ENCODE data around the gene HSD17B12. TPM values are rescaled to one million over a fixed set of nuclear protein-coding genes. Genes with fewer than 3 reads are reported as not detected.

Gene HSD17B12
- polyA plus RNA-seq, 3 donors, result 13.3 to 35.5 (median 30.4) TPM

GRCh38 chr11:43787824-43788223, 107.3 kb downstream of the HSD17B12 start:
- peak overlapping the region; percentile 95 to 99 (median 99) for H3K27ac Mint-ChIP-seq
- H3K36me3 ChIP-seq (replicated peaks in 1 of 2; ENCODE audit: control insufficient read depth in 1 of 2, insufficient read depth in 2 of 2, low read length in 2 of 2), result no peaks in the 10 kb centered on the region
- H3K27ac ChIP-seq (ENCODE audit: low read depth in 1 of 2, low read length in 2 of 2), result peak overlapping the region; percentile 91 to 94
- intact Hi-C loops (cut with micrococcal nuclease), result loop anchor here in 1 of 2 donors (10.0 kb wide), 1 partner anchor 103 kb away; the partner anchor contains the start of gene HSD17B12
- H3K27me3 ChIP-seq (ENCODE audit: control insufficient read depth in 2 of 2, insufficient read depth in 2 of 2, low read length in 2 of 2), result no peaks in the 10 kb centered on the region
- H3K36me3 Mint-ChIP-seq, result peaks cover 12 to 16% of the 10 kb centered on the region in 2 donors
- no peaks in the 10 kb centered on the region for H4K20me1 ChIP-seq (ENCODE audit: insufficient read depth, low read length)
- H3K9ac ChIP-seq (ENCODE audit: insufficient read depth, low read length, poor library complexity, severe bottlenecking), result peak overlapping the region; percentile 47
- H3K4me3 Mint-ChIP-seq, result peak overlapping the region in 1 of 2 donors; percentile 85
- peak overlapping the region; percentile 64 for H2AFZ ChIP-seq (ENCODE audit: insufficient read depth, low read depth, low read length, poor library complexity, severe bottlenecking)
- no peak for TF ChIP-seq CTCF (IDR thresholded peaks at IDR 0.05)
- H3K27me3 Mint-ChIP-seq (ENCODE audit: low read depth in 3 of 3), result no peaks in the 10 kb centered on the region
- H3K4me3 ChIP-seq (replicated peaks in 1 of 3; ENCODE audit: low read depth in 2 of 3, low read length in 3 of 3), result peak overlapping the region in 1 of 3 experiments; percentile 62
- peaks cover 5% of the 10 kb centered on the region for H3K79me2 ChIP-seq (ENCODE audit: insufficient read depth, low read length)
- peaks cover 24% of the 10 kb centered on the region for H3K4me1 Mint-ChIP-seq
- peaks cover 12 to 22% (median 20%) of the 10 kb centered on the region in 7 donors for H3K9me3 Mint-ChIP-seq
- H3K4me1 ChIP-seq (ENCODE audit: control insufficient read depth in 1 of 2, insufficient read depth in 2 of 2, low read length in 2 of 2), result peaks cover 30 to 34% of the 10 kb centered on the region in 2 donors
- peak overlapping the region; percentile 77 for H3K4me2 ChIP-seq (replicated peaks; ENCODE audit: extremely low read depth, low read length, poor library complexity, severe bottlenecking)
- no CpG with 5 or more reads among the region's 1 CpG for WGBS (ENCODE audit: insufficient coverage)
- peaks cover 12 to 23% of the 10 kb centered on the region in 2 donors for H3K9me3 ChIP-seq (replicated peaks in 1 of 2; ENCODE audit: control insufficient read depth in 1 of 2, insufficient read depth in 1 of 2, low read length in 2 of 2)
- no peak for DNase-seq

GRCh38 chr11:43788421-43788820, 107.9 kb downstream of the HSD17B12 start:
- peak; percentile 78 to 83 (median 83) for DNase-seq

More at GRCh38 chr11:43788421-43788820, 107.9 kb downstream of the HSD17B12 start:
- Mint-ChIP-seq H3K27me3 (ENCODE audit: low read depth in 3 of 3) (no peaks in the 10 kb centered on the region), H3K4me1 (peaks cover 24% of the 10 kb centered on the region), H3K36me3 (peaks cover 12 to 15% of the 10 kb centered on the region in 2 donors), H3K4me3 (peak overlapping the region; percentile 58 to 85), H3K27ac (peak overlapping the region; percentile 95 to 99 (median 99)), H3K9me3 (peaks cover 11 to 20% (median 17%) of the 10 kb centered on the region in 7 donors)
- Histone ChIP-seq H3K27me3 (ENCODE audit: control insufficient read depth in 2 of 2, insufficient read depth in 2 of 2, low read length in 2 of 2) (no peaks in the 10 kb centered on the region), H3K9ac (ENCODE audit: insufficient read depth, low read length, poor library complexity, severe bottlenecking) (peak overlapping the region; percentile 47), H3K36me3 (replicated peaks in 1 of 2; ENCODE audit: control insufficient read depth in 1 of 2, insufficient read depth in 2 of 2, low read length in 2 of 2) (no peaks in the 10 kb centered on the region), H3K79me2 (ENCODE audit: insufficient read depth, low read length) (peaks cover 5% of the 10 kb centered on the region), H3K27ac (ENCODE audit: low read depth in 1 of 2, low read length in 2 of 2) (peak overlapping the region; percentile 91 to 94), H3K4me3 (replicated peaks in 1 of 3; ENCODE audit: low read depth in 2 of 3, low read length in 3 of 3) (peak overlapping the region in 2 of 3 experiments; percentile 33 to 62), H3K4me1 (ENCODE audit: control insufficient read depth in 1 of 2, insufficient read depth in 2 of 2, low read length in 2 of 2) (peaks cover 30 to 34% of the 10 kb centered on the region in 2 donors), H3K9me3 (replicated peaks in 1 of 2; ENCODE audit: control insufficient read depth in 1 of 2, insufficient read depth in 1 of 2, low read length in 2 of 2) (peaks cover 10 to 19% of the 10 kb centered on the region in 2 donors), H2AFZ (ENCODE audit: insufficient read depth, low read depth, low read length, poor library complexity, severe bottlenecking) (peak overlapping the region; percentile 64), H4K20me1 (ENCODE audit: insufficient read depth, low read length) (no peaks in the 10 kb centered on the region), H3K4me2 (replicated peaks; ENCODE audit: extremely low read depth, low read length, poor library complexity, severe bottlenecking) (peak overlapping the region; percentile 77)
- TF ChIP-seq CTCF (IDR thresholded peaks at IDR 0.05), result no peak
- WGBS (ENCODE audit: insufficient coverage), result no CpG with 5 or more reads among the region's 3 CpGs
- intact Hi-C loops (cut with micrococcal nuclease), result loop anchor here in 1 of 2 donors (10.0 kb wide), 1 partner anchor 104 kb away; the partner anchor contains the start of gene HSD17B12
